HCT116 (cell line): ENCODE results near the gene UBA6. TPM values are rescaled to one million over a fixed set of nuclear protein-coding genes. Genes with fewer than 3 reads are reported as not detected.

ENCODE experiments used
- ATAC-seq: fragments of 200-7000 bp; cut with Tn5 transposase; 2 replicates; pipeline ENCODE4 v1.9.1; 2020; ENCODE audit warnings: mild to moderate bottlenecking, moderate library complexity
- BruUV-seq: library from RNA; stranded (reverse); fragments of 400-500 nt; replicated peaks from 2 replicates; lab custom pipeline; 2021; lab: Mats Ljungman, UMichigan
- CTCF ChIA-PET: fragments of 300-600 bp; sonication (Branson Sonifier 250); formaldehyde crosslinking; loops from one replicate; lab custom pipeline; 2021; ENCODE audit warnings: antibody characterized with exemption; lab: Charles Lee
- POLR2A ChIA-PET: fragments of 300-600, 350-600 bp; sonication (Branson Sonifier 250); formaldehyde crosslinking; loops from one replicate; lab custom pipeline; 2021; ENCODE audit warnings: antibody characterized with exemption; lab: Charles Lee
- RAD21 ChIA-PET, 2 experiments: fragments of 300-600 bp; sonication (Branson Sonifier 250); formaldehyde crosslinking; loops; one replicate each; lab custom pipeline; 2023; ENCODE audit warnings: low total read pairs in 2 of 2; ENCODE audit not compliant: uncharacterized antibody in 2 of 2, unreplicated experiment in 2 of 2, low non-redundant PET in 1 of 2; lab: Charles Lee
- DNase-seq: peaks from one replicate; pipeline ENCODE4 v3.0.0-alpha.2; 2010; ENCODE audit warnings: low read depth, low spot score
- H2AFZ ChIP-seq: fragments of 200-600 bp; shearing (Covaris generic), sonication (generic); 2 replicates; pipeline ENCODE4 v1.6.1; 2017; ENCODE audit warnings: low read depth, mixed run types, mixed read lengths, antibody characterized with exemption, low read length; ENCODE audit not compliant: poor library complexity, severe bottlenecking
- H3K27ac ChIP-seq: 2 replicates; pipeline ENCODE4 v1.5.1; 2012; ENCODE audit warnings: low read depth, low read length
- H3K27me3 ChIP-seq: fragments of 200-600 bp; sonication (generic); 2 replicates; pipeline ENCODE4 v1.6.1; 2016; ENCODE audit warnings: mixed run types, low read length, mixed read lengths; ENCODE audit not compliant: insufficient read depth
- H3K36me3 ChIP-seq, 2 experiments: fragments of 200-500 bp in 1 of 2; fragments of 200-600 bp in 1 of 2; sonication (Bioruptor generic) in 1 of 2; sonication (generic) in 1 of 2; 2 replicates each; pipeline versions ENCODE4 v1.5.1 to v1.6.1; 2014 to 2016; ENCODE audit warnings: low read length in 2 of 2, inconsistent platforms in 1 of 2, mixed read lengths in 1 of 2, mixed run types in 1 of 2; ENCODE audit not compliant: insufficient read depth in 2 of 2, control insufficient read depth in 1 of 2
- H3K4me1 ChIP-seq, 2 experiments: fragments of 200-600 bp in 1 of 2; sonication (generic) in 1 of 2; 2 replicates each; pipeline versions ENCODE4 v1.5.1 to v1.6.1; 2012 to 2017; ENCODE audit warnings: low read length in 2 of 2, inconsistent platforms in 1 of 2, mild to moderate bottlenecking in 1 of 2, mixed read lengths in 1 of 2, mixed run types in 1 of 2, moderate library complexity in 1 of 2; ENCODE audit not compliant: insufficient read depth in 2 of 2, control insufficient read depth in 1 of 2
- H3K4me2 ChIP-seq: fragments of 200-600 bp; sonication (generic); 2 replicates; pipeline ENCODE4 v1.6.1; 2017; ENCODE audit warnings: mixed run types, low read length, mixed read lengths
- H3K4me3 ChIP-seq, 2 experiments: fragments of 200-600 bp in 1 of 2; sonication (generic) in 1 of 2; replicated peaks in 1 of 2; 2 replicates each; pipeline ENCODE4 v1.5.1; 2011 to 2016; ENCODE audit warnings: low read length in 2 of 2, control low read depth in 1 of 2, low read depth in 1 of 2, mild to moderate bottlenecking in 1 of 2, mixed read lengths in 1 of 2, mixed run types in 1 of 2
- H3K79me2 ChIP-seq: fragments of 200-600 bp; sonication (generic); 2 replicates; pipeline ENCODE4 v1.6.1; 2017; ENCODE audit warnings: mild to moderate bottlenecking, mixed run types, low read length, moderate library complexity, mixed read lengths; ENCODE audit not compliant: insufficient read depth
- H3K9ac ChIP-seq: fragments of 200-600 bp; sonication (generic); 2 replicates; pipeline ENCODE4 v1.6.1; 2016; ENCODE audit warnings: low read length, mixed read lengths
- H3K9me2 ChIP-seq: fragments of 200-600 bp; sonication (generic), shearing (Covaris generic); 2 replicates; pipeline ENCODE4 v1.6.1; 2017; ENCODE audit warnings: mixed run types, mild to moderate bottlenecking, moderate library complexity; ENCODE audit not compliant: insufficient read depth
- H3K9me3 ChIP-seq, 2 experiments: fragments of 200-500 bp in 1 of 2; fragments of 200-600 bp in 1 of 2; sonication (Bioruptor generic) in 1 of 2; sonication (generic) in 1 of 2; 2 replicates each; pipeline ENCODE4 v1.6.1; 2014 to 2017; ENCODE audit warnings: low read length in 2 of 2, mixed read lengths in 2 of 2, inconsistent platforms in 1 of 2, low read depth in 1 of 2, mild to moderate bottlenecking in 1 of 2, mixed run types in 1 of 2, moderate library complexity in 1 of 2; ENCODE audit not compliant: control insufficient read depth in 1 of 2, insufficient read depth in 1 of 2
- H4K20me1 ChIP-seq: fragments of 200-600 bp; sonication (generic), shearing (Covaris generic); 2 replicates; pipeline ENCODE4 v1.6.1; 2017; ENCODE audit warnings: mixed run types, mild to moderate bottlenecking, moderate library complexity; ENCODE audit not compliant: insufficient read depth
- CEBPB ChIP-seq: IDR thresholded peaks from 2 replicates; pipeline ENCODE4 v1.6.1; 2012; ENCODE audit warnings: low read depth
- EZH2phosphoT487 ChIP-seq: fragments of 200-600 bp; IDR thresholded peaks from 2 replicates; pipeline ENCODE4 v1.6.1; 2018; ENCODE audit warnings: antibody characterized with exemption, borderline replicate concordance
- FOSL1 ChIP-seq: IDR thresholded peaks from 2 replicates; pipeline ENCODE4 v1.6.1; 2012; ENCODE audit warnings: low read depth
- POLR2AphosphoS5 ChIP-seq: IDR thresholded peaks from 2 replicates; pipeline ENCODE4 v1.6.1; 2011; ENCODE audit warnings: mild to moderate bottlenecking, low read depth, low read length, moderate library complexity
- SIN3A ChIP-seq: IDR thresholded peaks from 2 replicates; pipeline ENCODE4 v1.6.1; 2012; ENCODE audit warnings: low read depth
- intact Hi-C: fragments of 100-400 bp; cut with micrococcal nuclease; formaldehyde crosslinking; loops from 2 replicates; pipeline ENCODE4 v1.10.0; 2022
- total RNA-seq: library from RNA; stranded (reverse); gene quantifications from one replicate; pipeline ENCODE4 v1.2.1, GENCODE V29; 2021; ENCODE audit not compliant: unreplicated experiment
- TF ChIP-seq, protein P1 (sequence below), 3 experiments: fragments of 200-600 bp in 1 of 3; sonication (generic) in 1 of 3; IDR thresholded peaks in 2 of 3; conservative IDR thresholded peaks in 1 of 3; 2 replicates each; pipeline ENCODE4 v1.5.1; 2012 to 2017; ENCODE audit warnings: low read depth in 2 of 3, low read length in 2 of 3, antibody characterized with exemption in 1 of 3, borderline replicate concordance in 1 of 3, control low read depth in 1 of 3, mild to moderate bottlenecking in 1 of 3, mixed read lengths in 1 of 3, mixed run types in 1 of 3, moderate library complexity in 1 of 3; ENCODE audit not compliant: insufficient read depth in 1 of 3
- TF ChIP-seq, protein P2 (sequence below): IDR thresholded peaks from 2 replicates; pipeline ENCODE4 v1.6.1; 2012
- TF ChIP-seq, protein P3 (sequence below): IDR thresholded peaks from 2 replicates; pipeline ENCODE4 v1.6.1; 2012

The UBA6 gene
- total RNA-seq, 1 experiment from 2014 or later: 98.9 TPM

DNA sequence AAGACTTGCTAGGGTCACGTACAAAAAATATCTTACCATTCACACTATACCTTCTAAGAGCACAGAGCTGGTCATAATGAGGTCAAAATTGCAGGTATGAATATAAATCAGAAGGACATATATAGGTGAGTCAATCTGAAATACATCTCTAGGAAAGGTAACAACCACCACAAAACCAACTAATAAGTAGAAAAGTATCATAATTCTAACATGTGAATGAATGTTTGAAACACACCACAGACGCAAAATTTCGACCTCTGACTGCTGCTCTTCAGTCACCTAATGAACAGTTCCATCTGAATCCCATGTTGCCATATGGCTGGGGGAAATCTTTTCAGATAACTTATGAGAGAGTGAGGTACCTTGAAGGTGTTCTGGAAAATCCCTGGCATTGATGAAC lies 120.4 kb downstream of the UBA6 start:
- no peak overlapping the region for H3K4me2 ChIP-seq
- intact Hi-C loops: no loop called here
- H3K36me3 ChIP-seq: no peaks in the 10 kb centered on the region
- H3K4me1 ChIP-seq: no peaks in the 10 kb centered on the region
- no peaks in the 10 kb centered on the region for H3K9me3 ChIP-seq
- no peak for DNase-seq
- CTCF ChIA-PET: no interaction called here
- no peaks in the 10 kb centered on the region for H3K79me2 ChIP-seq
- H3K9ac ChIP-seq: no peak overlapping the region
- H4K20me1 ChIP-seq: no peaks in the 10 kb centered on the region
- no peaks in the 10 kb centered on the region for H3K27me3 ChIP-seq
- no peak overlapping the region for H3K27ac ChIP-seq
- no peaks in the 10 kb centered on the region for H3K9me2 ChIP-seq
- no TSS peak for BruUV-seq
- TF ChIP-seq, protein P1, sequence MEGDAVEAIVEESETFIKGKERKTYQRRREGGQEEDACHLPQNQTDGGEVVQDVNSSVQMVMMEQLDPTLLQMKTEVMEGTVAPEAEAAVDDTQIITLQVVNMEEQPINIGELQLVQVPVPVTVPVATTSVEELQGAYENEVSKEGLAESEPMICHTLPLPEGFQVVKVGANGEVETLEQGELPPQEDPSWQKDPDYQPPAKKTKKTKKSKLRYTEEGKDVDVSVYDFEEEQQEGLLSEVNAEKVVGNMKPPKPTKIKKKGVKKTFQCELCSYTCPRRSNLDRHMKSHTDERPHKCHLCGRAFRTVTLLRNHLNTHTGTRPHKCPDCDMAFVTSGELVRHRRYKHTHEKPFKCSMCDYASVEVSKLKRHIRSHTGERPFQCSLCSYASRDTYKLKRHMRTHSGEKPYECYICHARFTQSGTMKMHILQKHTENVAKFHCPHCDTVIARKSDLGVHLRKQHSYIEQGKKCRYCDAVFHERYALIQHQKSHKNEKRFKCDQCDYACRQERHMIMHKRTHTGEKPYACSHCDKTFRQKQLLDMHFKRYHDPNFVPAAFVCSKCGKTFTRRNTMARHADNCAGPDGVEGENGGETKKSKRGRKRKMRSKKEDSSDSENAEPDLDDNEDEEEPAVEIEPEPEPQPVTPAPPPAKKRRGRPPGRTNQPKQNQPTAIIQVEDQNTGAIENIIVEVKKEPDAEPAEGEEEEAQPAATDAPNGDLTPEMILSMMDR (IDR thresholded peaks at IDR 0.05 in 2 of 3, conservative IDR thresholded peaks at IDR 0.05 in 1 of 3; ENCODE audit: borderline replicate concordance in 1 of 3, insufficient read depth in 1 of 3, low read depth in 2 of 3, low read length in 2 of 3): no peak
- TF ChIP-seq SIN3A: no peak
- TF ChIP-seq, protein P2, sequence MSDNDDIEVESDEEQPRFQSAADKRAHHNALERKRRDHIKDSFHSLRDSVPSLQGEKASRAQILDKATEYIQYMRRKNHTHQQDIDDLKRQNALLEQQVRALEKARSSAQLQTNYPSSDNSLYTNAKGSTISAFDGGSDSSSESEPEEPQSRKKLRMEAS: no peak
- TF ChIP-seq, protein P3, sequence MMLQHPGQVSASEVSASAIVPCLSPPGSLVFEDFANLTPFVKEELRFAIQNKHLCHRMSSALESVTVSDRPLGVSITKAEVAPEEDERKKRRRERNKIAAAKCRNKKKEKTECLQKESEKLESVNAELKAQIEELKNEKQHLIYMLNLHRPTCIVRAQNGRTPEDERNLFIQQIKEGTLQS: no peak
- no peak for TF ChIP-seq POLR2AphosphoS5
- TF ChIP-seq CEBPB: no peak
- no peak for TF ChIP-seq FOSL1
- TF ChIP-seq, all 23 proteins: peak for 0
- RAD21 ChIA-PET: no interaction called here
- no peak overlapping the region for H2AFZ ChIP-seq
- no peak overlapping the region for H3K4me3 ChIP-seq
- POLR2A ChIA-PET: no interaction called here
- ATAC-seq: no peak

DNA sequence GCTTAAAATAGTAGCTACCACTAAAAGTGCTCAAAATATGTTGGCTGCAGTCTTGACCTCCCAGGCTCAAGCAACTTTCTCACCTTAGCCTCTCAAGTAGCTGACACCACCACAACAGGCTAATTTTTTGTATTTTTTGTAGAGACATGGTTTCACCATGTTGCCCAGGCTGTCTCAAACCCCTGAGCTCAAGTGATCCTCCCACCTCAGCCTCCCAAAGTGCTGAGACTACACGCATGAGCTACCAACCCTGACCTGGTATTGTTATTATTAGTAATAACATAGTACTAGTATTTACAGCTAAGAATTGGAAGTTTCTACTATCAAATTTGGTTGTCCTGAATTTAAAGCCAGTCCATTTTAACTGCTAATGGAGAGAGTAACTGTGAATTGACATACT lies 124.4 kb downstream of the UBA6 start:
- Histone ChIP-seq H2AFZ (no peak overlapping the region), H3K4me1 (no peaks in the 10 kb centered on the region), H3K79me2 (no peaks in the 10 kb centered on the region), H3K27ac (no peak overlapping the region), H3K4me2 (no peak overlapping the region), H3K27me3 (no peaks in the 10 kb centered on the region), H3K9me2 (no peaks in the 10 kb centered on the region), H3K9me3 (no peaks in the 10 kb centered on the region), H3K4me3 (no peak overlapping the region), H3K9ac (no peak overlapping the region), H3K36me3 (no peaks in the 10 kb centered on the region), H4K20me1 (no peaks in the 10 kb centered on the region)
- BruUV-seq: no TSS peak
- POLR2A ChIA-PET: no interaction called here
- CTCF ChIA-PET: no interaction called here
- no peak for ATAC-seq
- RAD21 ChIA-PET: no interaction called here
- DNase-seq: no peak
- no peak for TF ChIP-seq EZH2phosphoT487
- intact Hi-C loops: no loop called here
